Cardiac fibroblast (primary cell): Measurements from ENCODE around the gene ANKRD40CL.
A peak's percentile ranks its signal among the peaks of the same experiment; 100 is the strongest.

Experiments used
- DNase-seq, 2 donors: peaks; one replicate each; pipeline versions ENCODE4 v3.0.0 to v3.0.0-alpha.2; 2010; ENCODE audit warnings: low read depth in 2 of 2
- H3K4me3 ChIP-seq, 2 donors: replicated peaks in 1 of 2; 1 replicate in 1 of 2; 2 replicates in 1 of 2; pipeline ENCODE4 v1.5.1; 2011; ENCODE audit warnings: low read depth in 2 of 2, low read length in 2 of 2, mild to moderate bottlenecking in 2 of 2, moderate library complexity in 1 of 2
- TF ChIP-seq, protein P1 (sequence below): IDR thresholded peaks from one replicate; pipeline ENCODE4 v1.5.1; 2011; ENCODE audit warnings: low read depth, mild to moderate bottlenecking, low read length, inconsistent platforms

Gene ANKRD40CL

GRCh38 chr17:50719924-50720794, 47.2 kb downstream of the ANKRD40CL start:
- DNase-seq = no peak
- TF ChIP-seq, protein P1, sequence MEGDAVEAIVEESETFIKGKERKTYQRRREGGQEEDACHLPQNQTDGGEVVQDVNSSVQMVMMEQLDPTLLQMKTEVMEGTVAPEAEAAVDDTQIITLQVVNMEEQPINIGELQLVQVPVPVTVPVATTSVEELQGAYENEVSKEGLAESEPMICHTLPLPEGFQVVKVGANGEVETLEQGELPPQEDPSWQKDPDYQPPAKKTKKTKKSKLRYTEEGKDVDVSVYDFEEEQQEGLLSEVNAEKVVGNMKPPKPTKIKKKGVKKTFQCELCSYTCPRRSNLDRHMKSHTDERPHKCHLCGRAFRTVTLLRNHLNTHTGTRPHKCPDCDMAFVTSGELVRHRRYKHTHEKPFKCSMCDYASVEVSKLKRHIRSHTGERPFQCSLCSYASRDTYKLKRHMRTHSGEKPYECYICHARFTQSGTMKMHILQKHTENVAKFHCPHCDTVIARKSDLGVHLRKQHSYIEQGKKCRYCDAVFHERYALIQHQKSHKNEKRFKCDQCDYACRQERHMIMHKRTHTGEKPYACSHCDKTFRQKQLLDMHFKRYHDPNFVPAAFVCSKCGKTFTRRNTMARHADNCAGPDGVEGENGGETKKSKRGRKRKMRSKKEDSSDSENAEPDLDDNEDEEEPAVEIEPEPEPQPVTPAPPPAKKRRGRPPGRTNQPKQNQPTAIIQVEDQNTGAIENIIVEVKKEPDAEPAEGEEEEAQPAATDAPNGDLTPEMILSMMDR = no peak
- H3K4me3 ChIP-seq = peak overlapping the region; percentile 75 to 83

GRCh38 chr17:50719144-50719923, 48.0 kb downstream of the ANKRD40CL start, which contains the start of gene LUC7L3:
Gene LUC7L3 (plus strand): TSS chr17:50719603. CDS start chr17:50719733, 130 bp downstream.
- peak; percentile 95 to 96 for DNase-seq
- TF ChIP-seq, protein P1 = no peak
- peak within 1 kb of the TSS; percentile 75 to 83 for H3K4me3 ChIP-seq

GRCh38 chr17:50715471-50715870, 51.8 kb downstream of the ANKRD40CL start:
- no peak overlapping the region for H3K4me3 ChIP-seq

GRCh38 chr17:50712641-50713040, 54.7 kb downstream of the ANKRD40CL start:
- TF ChIP-seq, protein P1 = no peak
- H3K4me3 ChIP-seq = no peak overlapping the region
- no peak for DNase-seq

More at GRCh38 chr17:50715471-50715870, 51.8 kb downstream of the ANKRD40CL start:
- TF ChIP-seq, protein P1 = no peak
- DNase-seq = no peak
